HG03432 (cell line): Measurements from ENCODE around the gene DNAJB6.
A peak's percentile ranks its signal among the peaks of the same experiment; 100 is the strongest.

Experiments used
- ATAC-seq: cut with Tn5 transposase; IDR thresholded peaks from one replicate; pipeline ENCODE4 v1.9.1; 2021; ENCODE audit warnings: mild to moderate bottlenecking, moderate library complexity; ENCODE audit not compliant: unreplicated experiment

DNAJB6 gene

GRCh38 chr7:157394246-157395191, 57.7 kb downstream of the DNAJB6 start:
- no peak for ATAC-seq

- no peak for ATAC-seq
These were observed 58.4 kb downstream of the DNAJB6 start for GRCh38 chr7:157395206-157395605.

GRCh38 chr7:157396316-157397035, 59.7 kb downstream of the DNAJB6 start:
- no peak for ATAC-seq

- no peak for ATAC-seq
These were observed 60.4 kb downstream of the DNAJB6 start for GRCh38 chr7:157397036-157397720.

GRCh38 chr7:157397731-157398691, 61.2 kb downstream of the DNAJB6 start:
- ATAC-seq = peak; percentile 44

GRCh38 chr7:157399086-157399687, 62.4 kb downstream of the DNAJB6 start:
- no peak for ATAC-seq

GRCh38 chr7:157400171-157400860, 63.5 kb downstream of the DNAJB6 start:
- ATAC-seq = no peak

GRCh38 chr7:157401567-157402387, 65.0 kb downstream of the DNAJB6 start:
- ATAC-seq = no peak

- no peak for ATAC-seq
These were observed 65.5 kb downstream of the DNAJB6 start for GRCh38 chr7:157402388-157402703.

- ATAC-seq = no peak
These were observed 66.2 kb downstream of the DNAJB6 start for GRCh38 chr7:157402911-157403534.

GRCh38 chr7:157403646-157404401, 67.0 kb downstream of the DNAJB6 start:
- ATAC-seq = no peak

- ATAC-seq = no peak
These were observed 68.2 kb downstream of the DNAJB6 start for GRCh38 chr7:157404845-157405481.

- ATAC-seq = no peak
These were observed 68.7 kb downstream of the DNAJB6 start for GRCh38 chr7:157405501-157405900.

- ATAC-seq = no peak
These were observed 69.4 kb downstream of the DNAJB6 start for GRCh38 chr7:157405914-157406810.

- ATAC-seq = no peak
These were observed 70.2 kb downstream of the DNAJB6 start for GRCh38 chr7:157406971-157407370.
